DMS153 treated with DMSO at 0.1 percent for 48 hours (cell line): ENCODE data around the gene NABP2.
"Not testable (repeated sequence)": the region's sequence is repeated elsewhere in the genome, so short reads cannot be mapped to it uniquely, and the experiment has no call there.

Source experiments
- DNase-seq: peaks from one replicate; lab custom pipeline; 2025; ENCODE audit not compliant: unreplicated experiment; lab: John Stamatoyannopoulos, UW

The NABP2 gene

DNA sequence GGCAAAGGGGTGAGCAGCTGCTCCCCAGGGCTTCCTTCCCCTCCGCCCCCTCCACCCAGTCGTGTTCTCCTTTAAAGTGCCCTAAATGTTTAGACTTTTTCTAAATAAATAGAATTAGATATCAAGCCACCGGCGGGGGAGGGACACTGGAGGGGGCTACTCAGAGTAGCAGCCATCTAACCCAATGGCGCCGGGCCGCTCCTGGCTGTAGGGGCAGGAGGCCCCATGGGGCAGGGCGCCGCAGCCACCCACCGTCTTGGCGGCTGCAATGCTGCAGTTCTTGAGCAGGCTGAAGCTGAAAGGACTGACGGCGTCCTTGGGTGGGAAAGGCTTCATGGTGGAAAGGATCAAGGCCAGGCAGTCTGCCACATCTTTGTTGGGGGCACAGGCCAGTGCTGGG, 18.8 kb downstream of the NABP2 start:
- DNase-seq: no peak

- no peak for DNase-seq
Observed at GRCh38 chr12:56243731-56244181, 19.6 kb downstream of the NABP2 start.

DNA sequence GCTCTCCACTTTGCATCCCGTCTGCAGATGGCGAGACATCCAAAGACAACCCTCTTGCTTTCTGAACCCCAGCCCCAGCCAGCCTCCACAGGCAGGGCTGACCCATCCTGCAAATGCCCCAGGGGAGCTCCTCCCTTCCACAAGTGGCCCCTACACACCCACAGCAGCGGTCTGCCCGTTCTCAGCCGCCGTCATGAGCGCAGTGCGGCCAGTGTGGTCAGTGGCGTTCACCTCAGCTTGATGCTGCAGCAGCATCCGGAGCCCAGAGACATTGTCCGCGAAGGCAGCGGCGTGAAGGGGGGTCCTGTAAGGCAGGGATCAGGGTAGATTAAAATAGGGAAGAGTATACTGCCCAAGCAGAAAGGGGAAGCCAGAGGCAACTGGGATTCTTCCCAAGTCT, 20.4 kb downstream of the NABP2 start:
- DNase-seq: no peak

- DNase-seq: no peak
Observed at GRCh38 chr12:56247923-56248322, 23.8 kb downstream of the NABP2 start.

DNA sequence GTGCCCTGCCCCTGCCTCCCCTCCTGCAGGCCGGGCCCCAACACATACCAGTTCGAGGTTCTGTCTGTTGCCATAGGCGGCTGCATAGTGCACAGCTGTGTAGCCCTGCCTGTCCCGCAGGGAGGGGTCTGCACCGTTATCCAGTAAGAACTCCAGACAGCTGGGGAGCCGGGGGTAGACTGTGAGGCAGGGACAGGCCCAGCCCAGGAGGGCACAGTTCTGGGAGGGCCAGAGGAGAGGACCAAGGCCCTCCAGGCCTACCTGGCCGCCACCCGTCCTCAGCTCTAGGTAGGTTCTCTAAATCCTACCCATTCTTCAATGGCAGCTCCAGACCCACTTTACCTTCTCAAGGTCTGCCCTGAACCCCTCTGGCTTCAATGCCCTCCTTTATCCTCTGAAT, 24.6 kb downstream of the NABP2 start:
- DNase-seq: no peak

GRCh38 chr12:56252649-56253048, 28.5 kb downstream of the NABP2 start:
- DNase-seq: no peak

- DNase-seq: no peak
Observed at GRCh38 chr12:56253091-56253490, 28.9 kb downstream of the NABP2 start.

DNA sequence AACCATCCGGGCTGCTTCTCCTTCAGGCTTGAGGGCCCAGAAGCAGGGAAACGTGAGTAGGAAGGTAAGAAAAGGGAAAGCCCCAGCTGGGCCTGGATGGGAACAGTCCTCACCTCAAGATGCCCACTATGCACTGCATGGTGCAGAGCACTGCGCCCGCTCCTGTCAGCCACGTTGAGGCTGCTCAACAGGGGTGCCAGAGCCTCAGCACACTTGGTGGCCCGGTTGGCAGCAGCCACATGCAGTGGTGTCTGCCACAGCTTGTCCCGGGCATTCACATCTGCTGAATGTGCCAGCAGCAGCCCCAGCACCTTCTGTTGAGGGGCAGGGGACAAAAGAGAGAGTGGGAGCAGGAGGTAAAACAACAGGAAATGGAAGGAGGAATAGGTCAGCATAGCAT, 31.5 kb downstream of the NABP2 start:
- DNase-seq: no peak

- DNase-seq: no peak
Observed at GRCh38 chr12:56256326-56256960, 32.3 kb downstream of the NABP2 start.

DNA sequence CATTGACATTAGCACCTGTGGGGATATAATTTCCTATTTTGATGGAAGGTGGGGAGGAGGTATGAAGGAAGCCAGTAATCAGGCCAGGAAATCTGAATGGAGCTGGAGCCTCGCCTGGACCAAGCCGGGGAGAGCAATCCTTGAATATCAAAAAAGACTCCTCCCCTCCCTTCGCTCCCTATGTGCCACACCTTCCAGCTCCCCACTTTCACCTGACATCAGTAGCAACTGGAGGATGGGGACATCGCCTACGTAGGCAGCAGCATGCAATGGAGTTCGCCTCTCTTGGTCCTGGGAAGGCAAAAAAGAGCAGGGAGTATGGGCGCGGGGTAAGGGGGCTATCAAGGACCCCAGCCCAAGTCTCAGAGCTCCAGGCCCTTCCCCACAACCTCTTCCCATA, 32.9 kb downstream of the NABP2 start:
- DNase-seq: no peak

DNA sequence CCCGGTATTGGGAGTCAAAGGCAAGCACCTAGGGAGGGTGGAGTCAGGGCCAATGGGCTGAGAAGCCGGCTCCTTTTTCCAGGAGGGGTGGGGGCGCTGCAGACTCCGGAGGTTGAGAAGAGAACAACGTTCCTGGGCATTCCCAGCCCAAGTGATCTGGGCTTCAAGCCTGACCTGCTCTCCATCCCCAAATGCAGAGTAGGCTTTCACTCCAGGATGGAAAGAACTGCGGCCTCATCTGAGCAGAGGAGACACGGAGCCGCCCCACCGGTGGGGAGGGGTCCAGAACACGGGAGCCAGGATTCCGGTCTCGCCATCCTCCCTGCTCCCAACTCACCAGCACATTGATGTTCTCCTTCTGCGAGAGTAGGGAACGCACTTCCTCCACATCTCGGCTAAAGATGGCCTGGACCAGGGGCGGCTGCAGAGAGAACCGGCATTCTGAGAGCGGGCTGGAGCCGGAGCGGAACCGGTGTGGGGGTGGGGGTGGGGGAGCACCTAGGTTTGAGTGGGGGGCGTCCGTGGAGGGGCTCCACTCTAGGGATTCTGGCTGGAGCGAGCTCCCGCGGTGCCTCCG, 33.4 kb downstream of the NABP2 start:
- no peak for DNase-seq

DNA sequence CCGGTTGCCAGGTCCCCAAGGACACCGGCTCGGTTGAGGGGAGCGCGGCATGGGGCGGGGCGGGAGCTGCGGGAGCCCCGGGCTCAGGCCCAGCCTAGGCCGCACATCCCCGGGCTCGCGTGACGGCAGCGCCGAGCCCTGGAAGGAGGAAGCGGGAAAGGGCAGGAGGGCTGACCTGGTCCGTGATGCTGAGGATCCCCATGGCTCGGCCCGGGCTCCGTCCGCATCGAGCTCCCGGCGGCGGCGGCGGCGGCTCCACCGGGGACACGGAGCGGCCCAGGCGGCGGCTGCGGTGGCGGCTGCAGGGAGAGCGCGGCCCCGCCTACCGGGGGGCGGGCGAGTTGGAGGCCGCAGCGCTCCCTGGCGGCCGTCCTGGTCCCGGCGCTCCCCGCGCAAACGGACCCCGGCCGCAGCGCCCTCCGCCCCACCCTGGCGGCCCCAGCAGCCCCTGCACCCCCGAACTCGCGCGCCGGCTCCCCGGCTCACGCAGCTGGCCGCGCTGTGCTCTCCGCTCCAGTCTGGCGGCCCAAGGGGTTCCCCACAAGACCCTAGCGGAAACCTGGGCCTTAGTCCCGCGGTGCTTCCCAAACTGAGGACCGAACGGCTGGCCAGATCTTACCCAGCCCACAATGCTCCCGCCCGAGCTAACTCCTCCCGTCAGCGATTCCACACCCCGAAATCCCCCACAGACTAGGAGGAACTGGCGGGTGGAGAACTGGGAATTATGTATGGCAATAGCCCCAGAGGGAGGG, 34.1 kb downstream of the NABP2 start, which contains the start of gene ANKRD52:
TSS of gene ANKRD52 (minus strand) at position 317 of the 752 bp plus-strand sequence. CDS start at position 202, 115 bp downstream.
- peak; percentile 69 for DNase-seq

GRCh38 chr12:56258820-56259183, 34.7 kb downstream of the NABP2 start:
- no peak for DNase-seq

DNA sequence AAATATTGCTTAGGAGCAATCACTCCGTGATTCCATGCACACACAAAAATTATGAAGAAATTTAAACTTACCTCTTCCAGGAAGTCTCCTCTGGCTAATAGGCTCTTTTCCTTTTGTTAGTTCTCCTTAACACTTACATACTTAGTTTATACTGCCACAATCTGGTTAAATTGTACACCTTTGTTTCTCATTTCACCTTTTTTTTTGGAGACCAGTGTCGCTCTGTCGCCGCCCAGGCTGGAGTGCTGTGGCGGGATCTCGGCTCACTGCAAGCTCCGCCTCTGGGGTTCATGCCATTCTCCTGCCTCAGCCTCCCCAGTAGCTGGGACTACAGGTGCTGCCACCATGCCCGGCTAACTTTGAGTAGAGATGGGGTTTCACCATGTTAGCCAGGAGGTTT, 36.2 kb downstream of the NABP2 start:
- DNase-seq: no peak

- no peak for DNase-seq
Observed at GRCh38 chr12:56260921-56261320, 36.8 kb downstream of the NABP2 start.

- DNase-seq: no peak
Observed at GRCh38 chr12:56261503-56262232, 37.5 kb downstream of the NABP2 start.

GRCh38 chr12:56262955-56263354, 38.8 kb downstream of the NABP2 start:
- DNase-seq: not testable (repeated sequence)

GRCh38 chr12:56266068-56266692, 42.0 kb downstream of the NABP2 start:
- DNase-seq: not testable (repeated sequence)

DNA sequence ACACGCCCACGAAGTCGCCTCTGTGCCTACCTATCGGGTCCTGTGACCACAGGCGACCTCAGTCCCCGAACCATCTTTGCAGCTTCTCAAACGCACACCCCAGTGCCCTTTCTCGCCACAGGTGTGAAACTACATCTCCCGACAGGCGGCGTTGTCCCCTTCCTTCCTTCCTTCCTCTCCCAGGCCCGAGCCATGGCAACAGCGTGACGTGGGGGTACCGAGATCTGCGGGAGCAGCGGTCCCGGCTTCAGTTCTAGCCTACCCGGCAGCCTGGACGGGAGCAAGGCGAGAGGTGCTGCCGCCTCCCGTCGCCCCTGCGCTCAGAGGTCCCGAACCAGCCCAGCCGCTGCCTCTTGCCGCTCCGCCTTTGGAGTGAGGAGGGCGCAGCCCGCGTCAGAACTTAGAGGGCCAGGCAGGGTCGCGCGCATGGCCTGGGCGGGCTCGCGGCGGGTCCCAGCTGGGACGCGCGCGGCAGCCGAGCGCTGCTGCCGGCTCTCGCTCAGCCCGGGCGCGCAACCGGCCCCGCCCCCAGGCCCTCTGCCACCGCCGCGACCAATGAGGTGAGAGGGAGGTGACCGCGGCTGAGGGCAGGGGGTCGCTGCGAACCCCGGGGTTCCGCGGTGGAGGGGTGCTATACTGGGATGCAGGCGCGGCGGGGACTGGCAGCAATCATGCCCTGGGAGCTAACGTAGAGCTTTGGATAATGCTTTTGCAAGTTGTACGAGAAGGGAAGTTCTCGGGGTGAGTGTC, 42.7 kb downstream of the NABP2 start, which contains the start of gene COQ10A:
TSS of gene COQ10A (plus strand) at position 250 of the 750 bp plus-strand sequence. CDS start at position 427, 177 bp downstream.
- peak; percentile 74 for DNase-seq

GRCh38 chr12:56267443-56268071, 43.4 kb downstream of the NABP2 start:
- no peak for DNase-seq
